HG02852 (cell line): ENCODE data around the gene ZNF180.
A peak's percentile ranks its signal among the peaks of the same experiment; 100 is the strongest.
"Not testable (repeated sequence)": the region's sequence is repeated elsewhere in the genome, so short reads cannot be mapped to it uniquely, and the experiment has no call there.

ENCODE experiments used
- ATAC-seq: cut with Tn5 transposase; IDR thresholded peaks from one replicate; pipeline ENCODE4 v1.9.1; 2021; ENCODE audit warnings: mild to moderate bottlenecking, moderate library complexity; ENCODE audit not compliant: unreplicated experiment

The ZNF180 gene

DNA sequence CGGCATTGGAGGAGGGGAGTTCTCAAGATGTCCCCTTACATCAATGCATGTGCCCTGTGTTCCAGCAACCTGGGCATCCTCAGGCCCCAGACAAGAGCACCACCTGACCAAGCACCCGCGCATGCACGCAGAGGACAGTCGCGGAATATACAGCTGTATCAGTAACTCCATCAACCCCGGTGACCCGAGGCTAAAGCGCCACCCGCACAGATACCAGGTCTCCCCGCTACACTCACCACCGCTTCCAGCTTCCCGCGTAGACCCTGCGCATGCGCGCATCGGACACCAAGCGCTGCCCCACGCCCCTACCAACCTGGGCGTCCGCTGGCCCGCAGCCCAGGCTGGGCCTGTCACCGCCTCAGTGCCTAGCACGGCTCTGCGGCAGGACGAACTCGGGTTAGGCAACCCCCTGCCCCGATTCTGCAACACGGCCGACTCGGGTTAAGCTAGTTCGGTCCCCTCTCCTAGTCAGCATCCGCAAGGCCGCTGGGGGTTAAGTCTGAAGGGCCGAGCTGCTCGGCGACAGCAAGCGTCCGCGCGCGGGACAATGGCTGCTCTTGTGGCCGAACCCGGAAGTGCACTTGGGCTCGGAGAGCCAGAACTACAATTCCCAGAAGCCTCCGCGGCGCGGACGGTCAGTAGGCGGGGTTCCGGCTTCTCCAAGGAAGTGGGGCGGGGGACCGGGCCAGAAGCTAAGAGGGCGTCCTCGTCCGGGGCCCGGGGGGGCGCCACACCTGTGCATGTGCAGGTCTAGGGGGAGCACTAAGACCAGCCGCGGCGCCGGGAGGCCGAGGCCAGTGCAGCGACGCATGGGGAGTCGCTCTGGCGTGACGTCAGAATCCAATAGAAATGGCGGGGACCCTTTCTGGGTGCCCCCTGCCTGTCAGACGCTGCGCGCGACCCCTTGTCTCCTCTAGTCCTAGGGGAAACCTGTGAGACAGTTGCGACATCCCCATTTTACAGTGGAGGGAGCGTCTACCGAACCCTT is at the start of gene ZNF180:
ZNF180 (minus strand) TSS at position 561 of the 988 bp plus-strand sequence. CDS start 3,188 bp downstream, outside the sequence.
- ATAC-seq = peak; percentile 88

DNA sequence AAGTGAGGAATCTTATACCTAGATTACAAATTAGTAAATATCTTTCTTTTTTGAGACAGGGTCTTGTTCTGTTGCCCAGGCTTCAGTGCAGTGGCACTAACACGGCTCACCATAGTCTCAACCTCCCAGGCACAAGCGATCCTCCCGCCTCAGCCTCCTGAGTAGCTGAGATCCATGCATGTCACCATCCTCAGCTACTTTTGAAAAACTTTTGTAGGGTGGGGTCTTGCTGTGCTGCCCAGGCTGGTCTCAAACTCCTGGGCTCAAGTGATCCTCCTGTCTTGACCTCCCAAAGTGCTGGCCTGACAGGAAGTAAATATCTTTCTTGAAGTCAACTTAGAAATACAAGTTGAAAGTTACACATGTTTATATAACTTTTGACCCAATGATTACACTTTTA is 49.2 kb upstream of the ZNF180 start:
- no peak for ATAC-seq

GRCh38 chr19:44548736-44549135 is 48.4 kb upstream of the ZNF180 start:
- ATAC-seq = no peak

- no peak for ATAC-seq
These were observed 43.7 kb upstream of the ZNF180 start for GRCh38 chr19:44544031-44544430.

DNA sequence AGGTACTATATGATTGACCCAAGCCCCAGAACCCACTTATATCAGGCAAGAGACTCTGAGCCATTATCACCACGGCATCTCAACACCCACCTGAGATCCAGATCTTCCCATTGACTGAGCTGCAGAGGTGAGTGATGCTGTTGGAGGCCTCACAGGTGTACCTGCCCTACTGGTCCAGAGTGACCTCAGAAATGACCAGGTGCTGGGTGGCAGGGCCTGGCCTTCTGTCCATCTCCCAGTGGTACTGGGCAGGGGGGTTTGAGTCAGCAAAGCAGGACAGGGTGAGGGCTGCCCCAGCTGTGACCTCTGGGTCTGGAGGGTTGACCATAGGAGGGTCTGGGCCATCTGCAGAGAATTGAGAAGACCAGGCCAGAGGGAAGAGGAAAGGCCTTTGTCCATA is 42.3 kb upstream of the ZNF180 start:
- ATAC-seq = no peak

DNA sequence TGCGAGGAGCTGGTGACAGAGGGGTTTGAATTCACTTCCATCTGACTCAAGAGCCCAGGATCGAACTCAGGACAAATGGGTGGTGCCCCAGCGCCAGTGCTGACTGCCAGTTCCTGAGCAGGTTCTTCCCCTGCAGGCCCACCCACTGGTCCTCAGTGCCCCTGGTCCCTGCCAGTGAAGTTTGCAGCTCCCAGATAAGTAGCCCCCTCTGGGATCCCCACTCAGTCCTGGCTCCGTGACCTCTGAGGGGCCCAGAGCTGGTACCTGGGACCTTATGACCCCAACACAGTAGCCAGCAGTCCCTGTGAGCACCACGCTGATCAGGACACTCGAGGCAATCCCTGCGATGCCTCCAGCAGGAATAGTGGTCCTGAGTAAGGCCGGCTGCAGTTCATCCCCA is 40.4 kb upstream of the ZNF180 start:
- ATAC-seq = no peak

DNA sequence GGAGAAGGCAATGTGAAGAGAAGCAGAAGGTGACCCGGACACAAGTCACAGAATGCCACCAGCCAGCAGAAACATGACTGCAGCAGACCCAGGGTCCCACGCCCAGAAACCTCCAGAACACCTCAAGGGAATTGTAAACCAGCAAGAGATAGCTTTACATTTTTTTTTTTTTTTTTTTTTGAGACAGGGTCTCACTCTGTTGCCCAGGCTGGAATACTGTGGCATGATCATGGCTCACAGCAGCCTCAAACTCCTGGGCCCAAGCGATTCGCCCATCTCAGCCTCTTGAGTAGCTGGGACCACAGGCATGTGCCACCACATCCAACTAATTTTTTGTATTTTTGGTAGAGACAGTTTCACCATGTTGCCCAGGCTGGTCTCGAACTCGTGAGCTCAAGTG is 39.7 kb upstream of the ZNF180 start:
- ATAC-seq = no peak

DNA sequence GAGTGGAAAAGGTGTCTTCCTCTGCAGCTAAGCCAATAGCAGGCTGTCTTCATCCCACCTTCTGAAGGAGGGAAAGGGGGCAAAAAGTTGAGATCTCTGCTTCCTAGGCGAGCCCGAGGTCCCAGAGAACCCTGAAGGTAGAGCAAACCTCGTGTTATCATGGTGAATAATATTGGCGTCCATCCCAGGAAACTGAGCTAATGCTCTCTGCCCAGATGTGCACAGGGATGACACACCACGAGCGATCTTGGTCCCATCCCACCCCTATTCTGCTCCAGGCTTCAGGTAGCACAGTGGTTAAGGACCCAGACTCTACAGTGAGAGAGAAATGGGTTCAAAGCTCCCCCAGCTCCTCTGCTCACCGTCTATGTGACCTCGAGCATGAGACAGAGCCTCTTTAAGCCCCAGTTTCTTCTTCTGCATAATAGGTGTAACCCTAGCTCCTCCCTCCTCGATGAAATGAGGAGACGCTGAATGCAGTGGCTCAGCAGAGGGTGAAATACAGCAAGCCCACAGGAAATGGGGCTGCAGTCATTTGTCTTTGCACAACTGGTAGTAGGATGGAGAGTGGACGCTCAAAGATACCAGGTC is 39.0 kb upstream of the ZNF180 start:
- ATAC-seq = no peak

DNA sequence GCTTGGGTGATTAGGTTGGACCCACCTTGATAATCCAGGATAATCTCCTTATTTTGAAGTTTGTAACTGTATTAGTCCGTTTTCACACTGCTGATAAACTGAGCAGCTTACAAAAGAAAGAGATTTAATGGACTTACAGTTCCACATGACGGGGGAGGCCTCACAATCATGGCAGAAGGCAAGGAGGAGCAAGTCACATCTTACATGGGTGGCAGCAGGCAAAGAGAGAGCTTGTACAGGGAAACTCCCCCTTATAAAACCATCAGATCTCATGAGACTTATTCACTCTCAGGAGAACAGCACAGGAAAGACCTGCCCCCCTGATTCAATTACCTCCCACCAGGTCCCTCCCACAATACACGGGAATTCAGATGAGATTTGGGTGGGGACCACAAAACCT is 35.0 kb upstream of the ZNF180 start:
- not testable (repeated sequence) for ATAC-seq

GRCh38 chr19:44532819-44533218 is 32.5 kb upstream of the ZNF180 start:
- no peak for ATAC-seq

DNA sequence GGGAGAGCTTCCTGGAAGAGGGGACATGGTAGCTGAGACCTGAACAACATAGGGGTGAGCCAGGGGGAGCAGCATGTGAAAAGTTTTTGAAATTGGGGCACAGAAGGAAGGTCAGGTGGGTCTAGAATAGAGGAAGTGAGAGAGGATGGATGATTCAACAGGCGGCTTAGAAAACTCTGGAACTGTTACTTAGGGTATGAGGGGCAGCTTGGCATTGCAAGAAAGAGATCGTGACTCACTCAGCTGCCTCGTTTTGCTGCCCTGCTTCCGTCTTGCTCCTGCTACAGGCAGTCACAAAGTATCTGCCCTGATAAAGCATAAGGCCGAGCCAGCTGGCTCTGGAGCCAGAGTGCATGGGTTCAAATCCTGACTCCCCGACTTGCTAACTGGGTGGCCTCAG is 30.5 kb upstream of the ZNF180 start:
- no peak for ATAC-seq

- no peak for ATAC-seq
These were observed 29.2 kb upstream of the ZNF180 start, which contains the start of gene CEACAM20 for GRCh38 chr19:44529536-44529935. Gene CEACAM20 (minus strand): TSS chr19:44529675. CDS start chr19:44529509, 166 bp downstream.

- ATAC-seq = no peak
These were observed 27.2 kb upstream of the ZNF180 start for GRCh38 chr19:44527554-44527953.

DNA sequence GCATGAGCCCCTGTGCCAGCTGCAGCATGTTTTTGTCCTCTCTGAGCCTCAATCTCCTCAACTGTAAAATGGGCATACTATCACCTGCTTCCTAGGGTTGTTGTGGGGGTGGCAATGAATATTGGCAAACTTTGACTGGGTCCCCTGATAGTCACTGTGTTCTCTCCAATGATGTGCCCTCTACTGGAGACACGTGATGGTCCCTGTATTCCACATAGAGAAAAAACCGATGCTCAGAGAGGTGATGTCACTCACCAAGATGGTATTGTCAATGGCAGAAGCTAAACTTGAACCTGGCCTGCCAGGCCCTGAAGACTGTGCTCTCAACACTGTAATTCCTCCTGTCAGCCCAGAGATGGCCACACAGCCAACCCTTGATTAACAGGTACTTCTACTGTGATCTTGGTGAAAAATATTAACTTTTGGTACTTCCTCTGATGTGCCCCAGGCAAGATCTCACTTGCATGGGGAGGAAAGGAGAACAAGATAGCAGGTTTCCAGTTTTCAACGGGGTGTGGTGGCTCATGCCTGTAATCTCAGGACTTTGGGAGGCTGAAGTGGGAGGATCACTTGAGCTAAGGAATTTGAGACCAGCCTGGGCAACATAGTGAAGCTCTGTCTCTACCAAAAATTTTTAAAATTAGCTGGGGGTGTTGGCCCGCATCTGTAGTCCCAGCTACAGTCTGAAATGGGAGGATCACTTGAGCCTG is 25.6 kb upstream of the ZNF180 start:
- ATAC-seq = no peak

DNA sequence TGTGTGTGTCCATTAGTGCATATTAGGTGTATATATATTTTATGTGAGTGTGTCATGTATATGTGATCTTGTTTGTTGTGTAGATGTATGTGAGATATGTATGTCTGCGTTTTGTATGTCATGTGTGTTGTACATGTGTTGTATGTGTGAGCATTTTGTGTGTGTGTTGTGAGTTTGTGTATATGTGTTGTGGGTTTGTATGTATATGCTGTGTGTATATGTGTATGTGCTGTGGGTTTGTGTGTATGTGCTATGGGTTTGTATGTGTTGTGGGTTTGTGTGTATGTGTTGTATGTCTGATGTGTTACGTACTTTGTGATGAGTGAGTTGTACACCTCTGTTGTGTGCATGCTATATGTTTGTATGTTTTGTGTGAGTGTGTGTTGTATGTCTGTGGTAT is 21.0 kb upstream of the ZNF180 start:
- no peak for ATAC-seq

DNA sequence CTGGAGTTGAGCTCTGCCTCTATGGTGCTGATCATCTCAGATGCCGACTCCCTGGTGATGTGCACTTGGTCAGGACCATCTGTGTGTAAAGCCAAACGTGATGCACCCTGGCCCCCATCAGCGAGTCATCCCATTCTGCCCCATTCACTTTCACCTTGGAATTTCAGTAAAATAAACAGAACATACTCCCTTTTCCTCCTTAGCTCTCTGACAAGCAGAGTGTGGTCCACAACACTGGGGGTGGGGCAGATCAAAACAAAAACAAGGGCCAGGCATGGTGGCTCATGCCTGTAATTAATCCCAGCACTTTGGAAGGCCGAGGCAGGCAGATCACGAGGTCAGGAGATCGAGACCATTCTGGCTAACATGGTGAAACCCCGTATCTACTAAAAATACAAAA is 16.8 kb upstream of the ZNF180 start:
- ATAC-seq = no peak

DNA sequence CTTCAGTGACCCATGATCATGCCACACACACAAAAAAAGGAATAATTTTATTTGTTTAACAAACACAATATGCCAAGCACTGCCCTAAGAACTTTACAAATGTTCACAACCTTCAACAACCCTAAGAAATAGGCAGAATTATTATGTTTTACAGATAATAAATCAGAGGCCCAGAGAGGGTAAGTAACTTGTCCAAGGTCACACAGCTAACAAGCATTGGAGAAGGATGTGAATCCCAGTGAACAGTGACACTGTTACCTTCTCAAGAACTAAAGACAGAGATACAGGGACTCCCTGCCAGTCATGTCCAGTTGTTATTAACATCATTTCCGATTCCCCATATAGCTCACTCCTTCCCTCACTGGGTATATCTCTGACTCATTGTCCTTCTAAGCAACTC is 15.6 kb upstream of the ZNF180 start:
- no peak for ATAC-seq

DNA sequence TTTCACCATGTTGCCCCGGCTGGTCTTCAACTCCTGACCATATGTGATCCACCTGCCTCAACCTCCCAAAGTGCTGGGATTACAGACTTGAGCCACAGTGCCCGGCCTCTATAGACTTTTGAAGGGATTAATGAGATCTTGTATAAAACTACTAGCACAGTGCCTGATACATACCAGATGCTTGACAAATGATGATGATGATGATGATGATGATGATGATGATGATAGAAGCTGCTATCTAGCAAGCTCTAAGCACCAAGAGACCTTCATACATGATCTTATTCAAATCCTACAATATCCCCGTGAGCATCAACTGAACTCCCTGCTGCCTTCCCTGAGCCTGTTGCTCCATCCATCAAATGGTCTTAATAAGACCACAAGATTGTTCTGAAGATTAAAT is 14.7 kb upstream of the ZNF180 start:
- no peak for ATAC-seq

DNA sequence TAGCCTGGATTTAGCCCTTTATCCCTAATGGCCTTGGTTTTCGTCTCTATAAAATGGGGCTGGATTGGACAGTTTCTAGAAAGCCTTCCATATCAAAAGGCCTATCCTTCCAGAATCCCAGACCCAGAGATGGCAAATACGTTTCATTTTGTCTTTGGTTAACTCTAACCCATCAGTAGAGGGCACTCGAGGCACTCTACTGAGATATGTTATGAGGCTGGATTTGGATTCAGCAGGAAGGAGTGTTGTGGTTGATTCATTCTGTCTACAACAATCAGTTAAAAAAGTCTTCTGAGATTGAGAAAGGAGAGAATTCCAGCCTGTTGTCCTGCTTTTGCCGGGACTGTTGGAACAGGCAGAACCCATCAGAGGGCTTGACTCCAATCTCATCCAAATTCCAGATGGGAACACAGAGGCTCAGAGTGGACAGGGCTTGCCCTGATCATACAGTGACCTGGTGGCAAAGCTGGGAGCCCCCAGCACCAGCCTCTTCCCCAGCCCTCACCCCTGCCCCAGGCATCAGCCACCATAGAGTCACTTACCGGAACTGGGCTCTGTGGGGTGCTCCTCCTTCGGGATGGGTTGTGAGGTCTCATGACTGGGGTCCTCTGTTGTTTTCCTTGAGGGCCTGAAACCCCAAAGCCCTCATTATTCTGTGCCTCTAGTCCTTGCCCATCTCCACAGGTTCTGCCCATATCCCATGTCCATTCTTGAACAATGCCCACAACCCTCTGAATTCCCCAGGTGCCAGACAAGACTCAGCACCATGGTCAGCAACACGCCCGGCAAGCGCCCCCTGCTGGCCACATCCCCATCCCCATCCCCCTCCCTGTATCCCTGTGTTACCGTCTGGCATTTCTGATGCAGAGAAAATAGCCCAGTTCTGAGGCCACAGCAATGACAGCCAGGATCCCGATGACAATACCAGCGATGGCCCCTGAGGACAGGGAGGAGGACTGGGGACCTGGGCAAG is 12.3 kb upstream of the ZNF180 start:
- ATAC-seq = no peak

DNA sequence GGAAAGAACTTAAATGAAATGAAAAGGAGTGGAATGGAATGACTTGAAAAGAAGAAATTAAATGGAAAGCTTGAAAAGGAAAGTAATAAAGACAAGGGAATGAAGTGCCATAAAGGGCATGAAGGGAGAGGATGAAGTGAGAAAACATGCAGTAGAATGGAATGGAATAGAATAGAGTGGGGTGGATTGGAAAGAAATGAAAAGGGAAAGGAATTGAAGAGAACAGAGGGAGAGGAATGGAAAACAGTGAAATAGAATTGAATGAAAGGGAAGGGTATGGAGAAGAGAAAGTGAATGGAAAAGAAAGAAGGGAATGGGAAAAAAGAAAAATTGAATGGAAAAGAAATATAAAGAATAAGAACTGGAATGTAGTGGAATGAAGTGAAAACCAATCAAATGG is 9.2 kb upstream of the ZNF180 start:
- no peak for ATAC-seq
